Gastroesophageal sphincter (tissue), 3 donors: ENCODE results near the gene KAZN.

Experiments used
- EP300 ChIP-seq: sonication (generic); formaldehyde crosslinking; IDR thresholded peaks from one replicate; pipeline ENCODE4 v1.6.1; 2017; ENCODE audit warnings: antibody characterized with exemption, mild to moderate bottlenecking
- POLR2A ChIP-seq, 2 donors: fragments of 450-650 bp; IDR thresholded peaks; one replicate each; pipeline ENCODE4 v1.6.1; 2017; ENCODE audit warnings: antibody characterized with exemption in 2 of 2, mild to moderate bottlenecking in 2 of 2, moderate library complexity in 1 of 2
- POLR2AphosphoS5 ChIP-seq: sonication (generic); formaldehyde crosslinking; IDR thresholded peaks from one replicate; pipeline ENCODE4 v1.6.1; 2017; ENCODE audit warnings: antibody characterized with exemption
- TF ChIP-seq, protein P1 (sequence below), 4 experiments: fragments of 200-600 bp in 2 of 4; fragments of 450-650 bp in 2 of 4; sonication (generic) in 1 of 4; IDR thresholded peaks; one replicate each; pipeline ENCODE4 v1.5.1; 2017 to 2019; ENCODE audit warnings: antibody characterized with exemption in 4 of 4, mild to moderate bottlenecking in 2 of 4, moderate library complexity in 2 of 4

DNA sequence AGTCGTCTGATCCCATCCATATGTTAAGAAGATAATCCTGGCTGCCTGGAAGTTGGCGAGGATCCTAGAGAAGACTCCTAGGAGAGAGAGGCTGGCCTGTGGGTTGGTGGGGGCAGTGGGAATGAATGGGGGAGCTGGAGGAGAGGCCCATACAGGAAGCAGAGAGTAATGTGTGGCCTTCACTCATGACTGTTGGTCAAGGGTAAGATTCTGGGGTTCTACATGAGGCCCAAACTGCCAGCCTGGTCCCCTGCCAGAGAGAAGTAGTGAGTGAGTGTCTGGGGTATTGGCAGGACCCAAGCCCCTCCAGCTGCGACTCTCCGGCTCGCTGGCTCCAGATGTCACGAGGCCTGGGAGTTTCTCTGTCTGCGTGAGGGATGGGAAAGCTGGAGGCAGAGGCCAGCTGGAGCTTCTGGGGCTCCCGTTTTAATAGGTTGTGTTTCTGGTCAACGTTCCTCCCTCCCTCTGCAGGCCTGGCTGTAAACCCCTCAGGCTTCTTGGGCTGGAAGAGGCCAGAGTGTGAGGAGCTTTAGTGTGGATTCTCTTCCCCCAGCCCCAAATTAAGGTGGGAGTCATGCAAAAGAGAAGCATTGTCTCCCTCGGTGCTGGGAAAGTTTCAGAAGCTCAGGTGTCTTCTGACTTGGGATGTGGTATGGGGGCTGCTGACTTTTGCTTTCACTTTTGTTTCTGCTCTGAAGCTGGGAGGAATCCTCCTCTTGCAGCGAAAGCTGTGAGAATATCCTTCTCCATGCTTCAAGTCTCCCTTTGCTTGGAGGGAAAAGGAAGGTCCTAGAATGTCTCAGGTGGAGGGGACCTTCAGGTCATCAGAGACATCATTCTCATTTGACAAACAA lies 557.6 kb downstream of the KAZN start:
- TF ChIP-seq, protein P1, sequence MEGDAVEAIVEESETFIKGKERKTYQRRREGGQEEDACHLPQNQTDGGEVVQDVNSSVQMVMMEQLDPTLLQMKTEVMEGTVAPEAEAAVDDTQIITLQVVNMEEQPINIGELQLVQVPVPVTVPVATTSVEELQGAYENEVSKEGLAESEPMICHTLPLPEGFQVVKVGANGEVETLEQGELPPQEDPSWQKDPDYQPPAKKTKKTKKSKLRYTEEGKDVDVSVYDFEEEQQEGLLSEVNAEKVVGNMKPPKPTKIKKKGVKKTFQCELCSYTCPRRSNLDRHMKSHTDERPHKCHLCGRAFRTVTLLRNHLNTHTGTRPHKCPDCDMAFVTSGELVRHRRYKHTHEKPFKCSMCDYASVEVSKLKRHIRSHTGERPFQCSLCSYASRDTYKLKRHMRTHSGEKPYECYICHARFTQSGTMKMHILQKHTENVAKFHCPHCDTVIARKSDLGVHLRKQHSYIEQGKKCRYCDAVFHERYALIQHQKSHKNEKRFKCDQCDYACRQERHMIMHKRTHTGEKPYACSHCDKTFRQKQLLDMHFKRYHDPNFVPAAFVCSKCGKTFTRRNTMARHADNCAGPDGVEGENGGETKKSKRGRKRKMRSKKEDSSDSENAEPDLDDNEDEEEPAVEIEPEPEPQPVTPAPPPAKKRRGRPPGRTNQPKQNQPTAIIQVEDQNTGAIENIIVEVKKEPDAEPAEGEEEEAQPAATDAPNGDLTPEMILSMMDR (IDR thresholded peaks at IDR 0.05) = no peak
- TF ChIP-seq POLR2A (IDR thresholded peaks at IDR 0.05) (no peak), EP300 (no peak), POLR2AphosphoS5 (no peak)
